ENCODE results near the gene SEC14L6.

SEC14L6 gene

GRCh38 chr22:30497466-30498150 lies 48.9 kb downstream of the SEC14L6 start:
- DNase-seq (ENCODE audit: low read depth in 2 of 2, low spot score in 1 of 2): no peak

GRCh38 chr22:30495041-30495784 lies 51.3 kb downstream of the SEC14L6 start:
- no peak for DNase-seq (ENCODE audit: low read depth in 2 of 2, low spot score in 1 of 2)

GRCh38 chr22:30492144-30492543 lies 54.4 kb downstream of the SEC14L6 start:
- no peak for DNase-seq (ENCODE audit: low read depth in 2 of 2, low spot score in 1 of 2)

- no peak for DNase-seq (ENCODE audit: low read depth in 2 of 2, low spot score in 1 of 2)
Measured at GRCh38 chr22:30491381-30491780, 55.2 kb downstream of the SEC14L6 start.

- DNase-seq (ENCODE audit: low read depth in 2 of 2, low spot score in 1 of 2): no peak
Measured at GRCh38 chr22:30490399-30490798, 56.1 kb downstream of the SEC14L6 start.

- no peak for DNase-seq (ENCODE audit: low read depth in 2 of 2, low spot score in 1 of 2)
Measured at GRCh38 chr22:30488121-30488520, 58.4 kb downstream of the SEC14L6 start.

GRCh38 chr22:30486661-30487115 lies 59.9 kb downstream of the SEC14L6 start:
- no peak for DNase-seq (ENCODE audit: low read depth in 2 of 2, low spot score in 1 of 2)

GRCh38 chr22:30486118-30486517 lies 60.4 kb downstream of the SEC14L6 start:
- no peak for DNase-seq (ENCODE audit: low read depth in 2 of 2, low spot score in 1 of 2)

GRCh38 chr22:30485362-30485988 lies 61.1 kb downstream of the SEC14L6 start:
- DNase-seq (ENCODE audit: low read depth in 2 of 2, low spot score in 1 of 2): peak; percentile 50 to 60

GRCh38 chr22:30483169-30483568 lies 63.4 kb downstream of the SEC14L6 start:
- DNase-seq (ENCODE audit: low read depth in 2 of 2, low spot score in 1 of 2): no peak

GRCh38 chr22:30481711-30482110 lies 64.8 kb downstream of the SEC14L6 start:
- DNase-seq (ENCODE audit: low read depth in 2 of 2, low spot score in 1 of 2): no peak

GRCh38 chr22:30479981-30480380 lies 66.6 kb downstream of the SEC14L6 start:
- no peak for DNase-seq (ENCODE audit: low read depth in 2 of 2, low spot score in 1 of 2)

GRCh38 chr22:30474683-30475424 lies 71.7 kb downstream of the SEC14L6 start:
- DNase-seq (ENCODE audit: low read depth in 2 of 2, low spot score in 1 of 2): no peak

GRCh38 chr22:30474121-30474520 lies 72.4 kb downstream of the SEC14L6 start:
- DNase-seq (ENCODE audit: low read depth in 2 of 2, low spot score in 1 of 2): no peak

- no peak for DNase-seq (ENCODE audit: low read depth in 2 of 2, low spot score in 1 of 2)
Measured at GRCh38 chr22:30472994-30473720, 73.4 kb downstream of the SEC14L6 start.

All from stimulated activated CD8-positive, alpha-beta memory T cell treated with anti-CD3 and anti-CD28 coated beads, Interleukin-4, amount 100 ng/mL, for 1 hour (primary cell).